B cell (primary cell): ENCODE measurements around the gene SLC7A6OS. TPM values are rescaled to one million over a fixed set of nuclear protein-coding genes. Genes with fewer than 3 reads are reported as not detected.

Experiments
- ATAC-seq: fragments of 200-7000 bp; cut with Tn5 transposase; one replicate; pipeline ENCODE4 v1.10.0; 2021; ENCODE audit warnings: low read depth, mild to moderate bottlenecking, moderate number of reproducible peaks, moderate library complexity
- CTCF ChIA-PET: fragments of 350-600 bp; sonication (Branson Sonifier 250); formaldehyde crosslinking; loops from one replicate; lab custom pipeline; 2021; ENCODE audit warnings: antibody characterized with exemption, inconsistent platforms; lab: Charles Lee
- POLR2A ChIA-PET: fragments of 350-600 bp; sonication (Branson Sonifier 250); formaldehyde crosslinking; loops from one replicate; lab custom pipeline; 2021; ENCODE audit warnings: antibody characterized with exemption; lab: Charles Lee
- DNase-seq: peaks from one replicate; pipeline ENCODE4 v3.0.0; 2013
- H2AFZ ChIP-seq: 2 replicates; pipeline ENCODE4 v1.6.1; 2012; ENCODE audit warnings: mild to moderate bottlenecking, low read depth, low read length; ENCODE audit not compliant: insufficient read depth, poor library complexity, severe bottlenecking
- H3K27ac ChIP-seq, 2 donors: 1 replicate in 1 of 2; 2 replicates in 1 of 2; pipeline ENCODE4 v1.5.1; 2012 to 2013; ENCODE audit warnings: low read length in 2 of 2, mild to moderate bottlenecking in 2 of 2, moderate library complexity in 1 of 2
- H3K27me3 ChIP-seq, 4 experiments: fragments of 200-600 bp in 1 of 4; sonication (generic) in 1 of 4; replicated peaks in 1 of 4; 1 replicate in 2 of 4; 2 replicates in 2 of 4; pipeline versions ENCODE4 v1.6.1 to v1.7.0; 2013 to 2016; ENCODE audit warnings: low read length in 3 of 4, mild to moderate bottlenecking in 2 of 4, mixed read lengths in 1 of 4, moderate library complexity in 1 of 4; ENCODE audit not compliant: insufficient read depth in 4 of 4, control insufficient read depth in 3 of 4; ENCODE audit errors: control extremely low read depth in 1 of 4
- H3K36me3 ChIP-seq, 2 experiments: replicated peaks in 1 of 2; 1 replicate in 1 of 2; 2 replicates in 1 of 2; pipeline versions ENCODE4 v1.6.1 to v1.7.1; 2013; ENCODE audit warnings: low read length in 1 of 2; ENCODE audit not compliant: insufficient read depth in 2 of 2, control insufficient read depth in 1 of 2; ENCODE audit errors: control extremely low read depth in 1 of 2, extremely low read depth in 1 of 2
- H3K4me1 ChIP-seq, 2 donors: fragments of 200-600 bp in 1 of 2; sonication (generic) in 1 of 2; 1 replicate in 1 of 2; 2 replicates in 1 of 2; pipeline versions ENCODE4 v1.5.1 to v1.6.1; 2013 to 2017; ENCODE audit warnings: low read length in 2 of 2; ENCODE audit not compliant: control insufficient read depth in 2 of 2, insufficient read depth in 2 of 2
- H3K4me2 ChIP-seq: replicated peaks from 2 replicates; pipeline ENCODE3; 2012; ENCODE audit warnings: mild to moderate bottlenecking, low read depth, low read length; ENCODE audit not compliant: poor library complexity, severe bottlenecking
- H3K4me3 ChIP-seq, 5 experiments: fragments of 200-600 bp in 1 of 5; sonication (generic) in 1 of 5; 1 replicate in 3 of 5; 2 replicates in 2 of 5; pipeline versions ENCODE4 v1.5.1 to v1.7.0; 2011 to 2016; ENCODE audit warnings: low read length in 4 of 5, mild to moderate bottlenecking in 4 of 5, low read depth in 2 of 5, control low read depth in 1 of 5, moderate library complexity in 1 of 5; ENCODE audit not compliant: insufficient read depth in 1 of 5; ENCODE audit errors: control extremely low read depth in 1 of 5, extremely low read depth in 1 of 5
- H3K79me2 ChIP-seq: fragments of 200-600 bp; sonication (generic); one replicate; pipeline ENCODE4 v1.6.0; 2016; ENCODE audit warnings: low read length; ENCODE audit not compliant: control insufficient read depth, insufficient read depth
- H3K9ac ChIP-seq: fragments of 200-600 bp; sonication (generic); 2 replicates; pipeline ENCODE4 v1.6.1; 2017; ENCODE audit warnings: mild to moderate bottlenecking, low read length, moderate library complexity
- H3K9me3 ChIP-seq, 3 donors: one replicate each; pipeline versions ENCODE4 v1.6.1 to v1.7.1; 2013; ENCODE audit warnings: low read length in 2 of 3; ENCODE audit not compliant: control insufficient read depth in 2 of 3, insufficient read depth in 1 of 3; ENCODE audit errors: control extremely low read depth in 1 of 3
- H4K20me1 ChIP-seq: 2 replicates; pipeline ENCODE4 v1.6.0; 2012; ENCODE audit warnings: mild to moderate bottlenecking, low read length; ENCODE audit not compliant: insufficient read depth, control insufficient read depth, poor library complexity, severe bottlenecking
- H3K27ac Mint-ChIP-seq: one replicate; pipeline ENCODE4 v1.8.0; 2021; ENCODE audit warnings: mixed read lengths
- H3K27me3 Mint-ChIP-seq: one replicate; pipeline ENCODE4 v1.8.0; 2021; ENCODE audit warnings: mixed read lengths
- H3K4me1 Mint-ChIP-seq: one replicate; pipeline ENCODE4 v1.8.0; 2021; ENCODE audit warnings: mixed read lengths
- H3K4me3 Mint-ChIP-seq: one replicate; pipeline ENCODE4 v1.8.0; 2021; ENCODE audit warnings: mixed read lengths
- H3K9me3 Mint-ChIP-seq: one replicate; pipeline ENCODE4 v1.8.0; 2022; ENCODE audit warnings: mixed read lengths; ENCODE audit not compliant: insufficient read depth
- EZH2 ChIP-seq: IDR thresholded peaks from 2 replicates; pipeline ENCODE4 v1.6.1; 2012; ENCODE audit warnings: borderline replicate concordance, low read depth, mild to moderate bottlenecking, moderate library complexity, low read length; ENCODE audit not compliant: insufficient read depth, poor library complexity, severe bottlenecking
- WGBS: methylation state at CpG from one replicate; pipeline ENCODE4 v1.1.5; 2013; ENCODE audit warnings: missing lambda C conversion rate; ENCODE audit not compliant: insufficient coverage; 5-methylcytosine and 5-hydroxymethylcytosine counted together
- intact Hi-C: fragments of 100-400 bp; cut with micrococcal nuclease; formaldehyde crosslinking; loops from one replicate; pipeline ENCODE4 v1.10.0; 2022
- polyA plus RNA-seq: library from polyadenylated mRNA; depleted of rRNA; stranded (reverse); fragments of >200 nt; gene quantifications from 2 replicates; pipeline ENCODE4 v1.2.3, GENCODE V29; 2012
- total RNA-seq, 2 donors: library from RNA; stranded (reverse); fragments of 120-200 nt in 1 of 2; gene quantifications; 1 replicate in 1 of 2; 2 replicates in 1 of 2; pipeline versions ENCODE4 v1.2.3 to v1.2.4, GENCODE V29; 2013 to 2022
- TF ChIP-seq, protein P1 (sequence below): fragments of 200-600 bp; IDR thresholded peaks from one replicate; pipeline ENCODE4 v1.8.0; 2022; ENCODE audit warnings: antibody characterized with exemption, mild to moderate bottlenecking

SLC7A6OS gene
- total and polyA plus RNA-seq, 2 donors (not counting 1 experiment from before 2014, with no cell fraction given), result 9.9 to 54.1 TPM

DNA sequence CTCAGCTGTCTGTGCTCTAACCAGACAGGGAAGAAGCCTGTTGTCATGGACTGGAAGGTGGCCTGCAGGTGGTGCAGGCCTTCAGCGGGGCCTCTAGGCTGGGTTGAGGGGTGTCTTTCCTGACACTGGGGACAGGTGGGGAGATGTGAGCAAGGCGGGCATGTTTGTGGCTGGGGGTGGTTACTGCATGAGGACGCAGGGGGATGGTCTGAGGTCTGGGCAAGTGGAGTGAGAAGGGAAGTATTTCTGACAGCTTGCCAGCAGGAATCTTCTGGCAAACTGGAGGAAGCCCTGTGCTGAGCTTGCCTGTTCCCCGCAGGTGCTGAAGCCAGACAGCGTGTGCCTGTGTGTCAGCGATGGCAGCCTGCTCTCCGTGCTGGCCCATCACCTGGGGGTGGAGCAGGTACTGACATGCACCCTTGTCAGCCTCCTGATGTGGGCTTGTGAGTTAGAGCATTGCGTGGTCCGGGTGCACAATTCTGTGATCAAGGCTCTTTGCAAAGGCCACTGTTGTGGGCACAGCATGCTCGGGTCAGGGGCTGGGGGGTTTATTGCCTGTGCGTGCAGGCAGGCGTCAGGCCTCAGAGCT lies 36.2 kb upstream of the SLC7A6OS start:
- CTCF ChIA-PET, result no interaction called here
- intact Hi-C loops, result no loop called here
- H3K9ac ChIP-seq, result no peak overlapping the region

DNA sequence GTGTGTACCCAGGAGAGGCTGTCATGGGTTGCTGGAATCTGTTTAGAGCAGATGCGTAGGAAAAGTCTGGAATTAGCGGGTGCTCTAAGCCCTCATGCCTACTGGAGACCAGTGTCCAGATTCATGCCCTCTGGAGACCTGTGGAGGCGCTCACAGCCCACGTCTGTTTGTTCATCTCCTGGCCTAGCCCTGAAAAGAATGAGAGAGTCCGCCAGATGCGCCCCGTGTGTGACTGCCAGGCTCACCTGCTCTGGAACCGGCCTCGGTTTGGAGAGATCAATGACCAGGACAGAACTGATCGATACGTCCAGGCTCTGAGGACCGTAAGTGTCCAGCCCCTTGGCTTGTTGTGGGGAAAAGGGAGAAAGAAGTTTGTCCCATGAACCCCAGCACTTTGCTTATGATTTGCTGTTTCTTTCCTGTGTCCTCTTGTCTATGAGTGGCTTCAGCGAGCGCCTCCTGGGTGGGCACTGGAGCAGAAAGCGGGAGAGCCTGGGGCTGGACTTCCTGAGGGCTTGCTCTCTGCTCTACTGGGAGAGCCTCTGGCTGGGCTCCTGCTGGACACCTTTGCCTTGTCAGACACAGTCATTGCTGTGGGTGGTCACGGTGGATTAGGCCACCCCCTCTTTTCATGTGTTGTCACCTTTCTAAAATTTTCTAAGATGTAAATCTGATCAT lies 35.4 kb upstream of the SLC7A6OS start:
- no peak overlapping the region for H3K27ac Mint-ChIP-seq
- peaks cover 19 to 73% of the 10 kb centered on the region in 2 experiments for H3K36me3 ChIP-seq

More for the DNA sequence above, 36.2 kb upstream of the SLC7A6OS start:
- no peaks in the 10 kb centered on the region for H3K9me3 ChIP-seq
- H3K27me3 ChIP-seq, result no peaks in the 10 kb centered on the region
- no peak overlapping the region for H3K4me2 ChIP-seq
- no peak overlapping the region for H3K4me3 Mint-ChIP-seq
- no peak overlapping the region for H2AFZ ChIP-seq
- DNase-seq (no peak), ATAC-seq (no peak)
- H3K4me1 Mint-ChIP-seq, result no peaks in the 10 kb centered on the region
- peaks cover 19 to 77% of the 10 kb centered on the region in 2 experiments for H3K36me3 ChIP-seq
- 57% methylated on average over 12 of the region's 12 CpGs for WGBS
- H3K9me3 Mint-ChIP-seq, result no peaks in the 10 kb centered on the region
- H3K27me3 Mint-ChIP-seq, result no peaks in the 10 kb centered on the region
- no peak overlapping the region for H3K27ac Mint-ChIP-seq
- POLR2A ChIA-PET, result no interaction called here
- H3K27ac ChIP-seq, result no peak overlapping the region
- no peak overlapping the region for H3K4me3 ChIP-seq
- no peaks in the 10 kb centered on the region for H3K4me1 ChIP-seq
- no peak for TF ChIP-seq EZH2
- TF ChIP-seq, protein P1, sequence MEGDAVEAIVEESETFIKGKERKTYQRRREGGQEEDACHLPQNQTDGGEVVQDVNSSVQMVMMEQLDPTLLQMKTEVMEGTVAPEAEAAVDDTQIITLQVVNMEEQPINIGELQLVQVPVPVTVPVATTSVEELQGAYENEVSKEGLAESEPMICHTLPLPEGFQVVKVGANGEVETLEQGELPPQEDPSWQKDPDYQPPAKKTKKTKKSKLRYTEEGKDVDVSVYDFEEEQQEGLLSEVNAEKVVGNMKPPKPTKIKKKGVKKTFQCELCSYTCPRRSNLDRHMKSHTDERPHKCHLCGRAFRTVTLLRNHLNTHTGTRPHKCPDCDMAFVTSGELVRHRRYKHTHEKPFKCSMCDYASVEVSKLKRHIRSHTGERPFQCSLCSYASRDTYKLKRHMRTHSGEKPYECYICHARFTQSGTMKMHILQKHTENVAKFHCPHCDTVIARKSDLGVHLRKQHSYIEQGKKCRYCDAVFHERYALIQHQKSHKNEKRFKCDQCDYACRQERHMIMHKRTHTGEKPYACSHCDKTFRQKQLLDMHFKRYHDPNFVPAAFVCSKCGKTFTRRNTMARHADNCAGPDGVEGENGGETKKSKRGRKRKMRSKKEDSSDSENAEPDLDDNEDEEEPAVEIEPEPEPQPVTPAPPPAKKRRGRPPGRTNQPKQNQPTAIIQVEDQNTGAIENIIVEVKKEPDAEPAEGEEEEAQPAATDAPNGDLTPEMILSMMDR, result no peak
- no peaks in the 10 kb centered on the region for H4K20me1 ChIP-seq
- H3K79me2 ChIP-seq, result no peaks in the 10 kb centered on the region

More for the DNA sequence above, 35.4 kb upstream of the SLC7A6OS start:
- Histone ChIP-seq H3K4me1 (no peaks in the 10 kb centered on the region), H3K27ac (no peak overlapping the region), H3K79me2 (no peaks in the 10 kb centered on the region), H3K9ac (no peak overlapping the region), H3K4me3 (no peak overlapping the region), H4K20me1 (no peaks in the 10 kb centered on the region), H3K4me2 (no peak overlapping the region), H2AFZ (no peak overlapping the region), H3K27me3 (no peaks in the 10 kb centered on the region), H3K9me3 (no peaks in the 10 kb centered on the region)
- H3K9me3 Mint-ChIP-seq, result no peaks in the 10 kb centered on the region
- no peak overlapping the region for H3K4me3 Mint-ChIP-seq
- no peaks in the 10 kb centered on the region for H3K4me1 Mint-ChIP-seq
- no peaks in the 10 kb centered on the region for H3K27me3 Mint-ChIP-seq
- TF ChIP-seq, protein P1, result no peak
- TF ChIP-seq EZH2, result no peak
- ATAC-seq (no peak), DNase-seq (no peak)
- WGBS, result 99% methylated on average over 16 of the region's 16 CpGs
- intact Hi-C loops, result no loop called here
- POLR2A ChIA-PET, result no interaction called here
- CTCF ChIA-PET, result no interaction called here
